HepG2 (cell line): ENCODE measurements around the gene TRIO. TPM values are rescaled to one million over a fixed set of nuclear protein-coding genes. Genes with fewer than 3 reads are reported as not detected.

Experiments used
- CHD2 ChIP-seq: IDR thresholded peaks from 2 replicates; pipeline ENCODE4 v1.6.1; 2011; ENCODE audit warnings: low read depth, low read length, improper control_type of control experiment
- FOXK1 ChIP-seq: sonication (generic); formaldehyde crosslinking; IDR thresholded peaks from 2 replicates; pipeline ENCODE4 v1.4.0; 2020; ENCODE audit warnings: low read depth, missing genetic modification reagents, borderline replicate concordance
- FOXP1 ChIP-seq, 2 experiments: fragments of 450-650 bp in 1 of 2; IDR thresholded peaks; 2 replicates each; pipeline ENCODE4 v1.6.1; 2017 to 2018; ENCODE audit warnings: antibody characterized with exemption in 1 of 2
- HMG20A ChIP-seq: IDR thresholded peaks from 2 replicates; pipeline ENCODE4 v1.6.1; 2016; ENCODE audit warnings: borderline replicate concordance
- JUN ChIP-seq: sonication (generic); formaldehyde crosslinking; IDR thresholded peaks from 2 replicates; pipeline ENCODE4 v1.4.0; 2020; ENCODE audit warnings: mild to moderate bottlenecking, missing genetic modification reagents
- NCOA2 ChIP-seq: sonication (generic); formaldehyde crosslinking; IDR thresholded peaks from 2 replicates; pipeline ENCODE4 v1.8.0; 2022; ENCODE audit warnings: inconsistent platforms
- PATZ1 ChIP-seq: sonication (generic); formaldehyde crosslinking; IDR thresholded peaks from 2 replicates; pipeline ENCODE4 v1.4.0; 2020; ENCODE audit warnings: missing genetic modification reagents
- PHB2 ChIP-seq: fragments of 450-650 bp; IDR thresholded peaks from 2 replicates; pipeline ENCODE4 v1.6.1; 2018; ENCODE audit not compliant: partially characterized antibody
- TOE1 ChIP-seq: sonication (generic); formaldehyde crosslinking; IDR thresholded peaks from 2 replicates; pipeline ENCODE4 v1.4.0; 2020; ENCODE audit warnings: mild to moderate bottlenecking, missing genetic modification reagents
- ZBTB20 ChIP-seq: sonication (generic); formaldehyde crosslinking; IDR thresholded peaks from 2 replicates; pipeline ENCODE4 v1.8.1; 2023; ENCODE audit warnings: missing genetic modification reagents, low read depth, mild to moderate bottlenecking, borderline replicate concordance
- ZBTB38 ChIP-seq: sonication (generic); formaldehyde crosslinking; IDR thresholded peaks from 2 replicates; pipeline ENCODE4 v1.5.1; 2020; ENCODE audit warnings: mild to moderate bottlenecking, missing genetic modification reagents
- ZFP36 ChIP-seq: fragments of 150-350 bp; IDR thresholded peaks from 2 replicates; pipeline ENCODE4 v1.6.1; 2018; ENCODE audit warnings: borderline replicate concordance, low read length, low read depth; ENCODE audit not compliant: partially characterized antibody
- ZFP82 ChIP-seq: sonication (generic); formaldehyde crosslinking; IDR thresholded peaks from 2 replicates; pipeline ENCODE4 v1.5.1; 2020; ENCODE audit warnings: mild to moderate bottlenecking, missing genetic modification reagents, borderline replicate concordance
- ZNF550 ChIP-seq: sonication (generic); formaldehyde crosslinking; IDR thresholded peaks from 2 replicates; pipeline ENCODE4 v1.4.0; 2020; ENCODE audit warnings: mild to moderate bottlenecking, missing genetic modification reagents, borderline replicate concordance
- ZNF775 ChIP-seq: sonication (generic); formaldehyde crosslinking; IDR thresholded peaks from 2 replicates; pipeline ENCODE4 v1.4.0; 2020; ENCODE audit warnings: missing genetic modification reagents, mild to moderate bottlenecking, moderate library complexity, borderline replicate concordance
- ZNF879 ChIP-seq: sonication (generic); formaldehyde crosslinking; IDR thresholded peaks from 2 replicates; pipeline ENCODE4 v1.8.1; 2023; ENCODE audit warnings: missing genetic modification reagents
- polyA plus RNA-seq, 8 experiments: library from polyadenylated mRNA; depleted of rRNA in 3 of 8; stranded (reverse) in 7 of 8; unstranded in 1 of 8; fragments of >200 nt; fragmentation: Illumina TruSeq in 4 of 8; extraction: Trizol in 4 of 8; gene quantifications; 2 replicates each; pipeline versions ENCODE4 v1.2.1 to v1.2.3, GENCODE V29; 2011 to 2016; ENCODE audit warnings: low read depth in 4 of 8, missing spikeins in 1 of 8, mixed read lengths in 1 of 8; ENCODE audit not compliant: insufficient read depth in 1 of 8
- total RNA-seq, 5 experiments: library from RNA; depleted of rRNA; stranded (reverse); fragments of >200 nt; fragmentation: Illumina TruSeq; extraction: Trizol; gene quantifications; 2 replicates each; pipeline ENCODE4 v1.2.3, GENCODE V29; 2016; ENCODE audit warnings: low read depth in 1 of 5
- TF ChIP-seq, protein P1 (sequence below): sonication (generic); formaldehyde crosslinking; IDR thresholded peaks from 2 replicates; pipeline ENCODE4 v1.4.0; 2020; ENCODE audit warnings: missing genetic modification reagents
- TF ChIP-seq, protein P2 (sequence below): IDR thresholded peaks from 2 replicates; pipeline ENCODE4 v1.6.1; 2016
- TF ChIP-seq, protein P3 (sequence below): sonication (generic); formaldehyde crosslinking; IDR thresholded peaks from 2 replicates; pipeline ENCODE4 v1.4.0; 2020; ENCODE audit warnings: missing genetic modification reagents

The TRIO gene
- total and polyA plus RNA-seq, 2 of the 13 experiments (the other 11 are each of a cell fraction or from before 2014, with no cell fraction given): 45.2 to 45.9 TPM

DNA sequence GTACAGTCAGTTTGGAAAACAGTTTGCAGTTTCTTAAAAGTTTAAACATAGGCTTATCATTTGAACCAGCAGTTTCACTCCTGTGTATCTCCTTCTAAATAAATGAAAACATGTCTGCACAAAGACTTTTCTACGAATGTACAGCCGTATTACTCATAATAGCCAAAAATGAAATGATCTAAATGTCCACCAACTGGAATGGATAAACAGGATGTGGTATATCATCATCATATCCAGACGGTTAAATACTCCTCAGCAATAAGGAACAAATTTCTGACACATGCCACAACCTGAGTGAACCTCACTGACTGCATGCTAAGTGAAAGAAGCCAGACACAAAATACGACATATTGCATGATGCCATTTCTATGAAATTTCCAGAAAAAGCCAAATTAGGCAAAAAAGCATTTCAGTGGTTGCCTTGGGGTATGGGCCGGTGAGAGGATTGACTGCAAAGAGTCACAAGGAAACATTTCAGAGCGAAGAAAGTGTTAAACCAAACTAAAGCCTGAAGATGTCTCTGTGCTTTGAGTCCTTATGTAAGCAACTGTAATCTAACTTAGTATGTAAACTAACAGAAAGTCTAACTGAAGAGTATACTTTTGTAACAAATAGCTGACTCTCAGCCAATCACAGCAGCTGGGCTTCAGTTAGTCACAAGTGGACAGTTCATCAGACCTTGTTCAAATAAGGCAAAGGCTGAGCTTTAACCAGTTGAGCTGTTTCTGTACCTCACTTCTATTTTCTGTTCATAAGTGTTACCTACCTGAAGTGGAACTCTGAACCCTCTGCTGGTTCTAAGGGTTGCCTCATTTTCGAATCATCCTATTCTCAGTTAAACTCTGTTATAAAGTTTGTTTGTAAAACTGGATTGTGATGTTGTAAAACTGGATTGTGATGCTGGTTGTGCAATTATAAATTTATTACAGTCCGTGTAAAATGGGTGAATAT, 65.2 kb downstream of the TRIO start (continued):
- 0 out of 2 replicates have a peak, but pooled peaks have one; percentile 61 for TF ChIP-seq FOXK1 (CRISPR knock-in tag)
- TF ChIP-seq FOXP1 (IDR thresholded peaks at IDR 0.05): no peak
- TF ChIP-seq FOXP1 (CRISPR knock-in tag; IDR thresholded peaks at IDR 0.05): peak; percentile 31; the same call in 1 of the 2 replicates
- TF ChIP-seq, protein P1, sequence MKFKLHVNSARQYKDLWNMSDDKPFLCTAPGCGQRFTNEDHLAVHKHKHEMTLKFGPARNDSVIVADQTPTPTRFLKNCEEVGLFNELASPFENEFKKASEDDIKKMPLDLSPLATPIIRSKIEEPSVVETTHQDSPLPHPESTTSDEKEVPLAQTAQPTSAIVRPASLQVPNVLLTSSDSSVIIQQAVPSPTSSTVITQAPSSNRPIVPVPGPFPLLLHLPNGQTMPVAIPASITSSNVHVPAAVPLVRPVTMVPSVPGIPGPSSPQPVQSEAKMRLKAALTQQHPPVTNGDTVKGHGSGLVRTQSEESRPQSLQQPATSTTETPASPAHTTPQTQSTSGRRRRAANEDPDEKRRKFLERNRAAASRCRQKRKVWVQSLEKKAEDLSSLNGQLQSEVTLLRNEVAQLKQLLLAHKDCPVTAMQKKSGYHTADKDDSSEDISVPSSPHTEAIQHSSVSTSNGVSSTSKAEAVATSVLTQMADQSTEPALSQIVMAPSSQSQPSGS (CRISPR knock-in tag): peak; percentile 35; the same call in 1 of the 2 replicates
- TF ChIP-seq NCOA2: peak; percentile 64; the same call in 1 of the 2 replicates
- TF ChIP-seq, protein P2, sequence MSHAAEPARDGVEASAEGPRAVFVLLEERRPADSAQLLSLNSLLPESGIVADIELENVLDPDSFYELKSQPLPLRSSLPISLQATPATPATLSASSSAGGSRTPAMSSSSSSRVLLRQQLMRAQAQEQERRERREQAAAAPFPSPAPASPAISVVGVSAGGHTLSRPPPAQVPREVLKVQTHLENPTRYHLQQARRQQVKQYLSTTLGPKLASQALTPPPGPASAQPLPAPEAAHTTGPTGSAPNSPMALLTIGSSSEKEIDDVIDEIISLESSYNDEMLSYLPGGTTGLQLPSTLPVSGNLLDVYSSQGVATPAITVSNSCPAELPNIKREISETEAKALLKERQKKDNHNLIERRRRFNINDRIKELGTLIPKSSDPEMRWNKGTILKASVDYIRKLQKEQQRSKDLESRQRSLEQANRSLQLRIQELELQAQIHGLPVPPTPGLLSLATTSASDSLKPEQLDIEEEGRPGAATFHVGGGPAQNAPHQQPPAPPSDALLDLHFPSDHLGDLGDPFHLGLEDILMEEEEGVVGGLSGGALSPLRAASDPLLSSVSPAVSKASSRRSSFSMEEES (CRISPR knock-in tag): no peak; the same call in 1 of the 2 replicates
- 0 out of 2 replicates have a peak, but pooled peaks have one; percentile 11 for TF ChIP-seq PATZ1 (CRISPR knock-in tag)
- TF ChIP-seq PHB2: no peak
- no peak for TF ChIP-seq ZNF550 (CRISPR knock-in tag)
- no peak for TF ChIP-seq JUN (CRISPR knock-in tag)
- TF ChIP-seq, protein P3, sequence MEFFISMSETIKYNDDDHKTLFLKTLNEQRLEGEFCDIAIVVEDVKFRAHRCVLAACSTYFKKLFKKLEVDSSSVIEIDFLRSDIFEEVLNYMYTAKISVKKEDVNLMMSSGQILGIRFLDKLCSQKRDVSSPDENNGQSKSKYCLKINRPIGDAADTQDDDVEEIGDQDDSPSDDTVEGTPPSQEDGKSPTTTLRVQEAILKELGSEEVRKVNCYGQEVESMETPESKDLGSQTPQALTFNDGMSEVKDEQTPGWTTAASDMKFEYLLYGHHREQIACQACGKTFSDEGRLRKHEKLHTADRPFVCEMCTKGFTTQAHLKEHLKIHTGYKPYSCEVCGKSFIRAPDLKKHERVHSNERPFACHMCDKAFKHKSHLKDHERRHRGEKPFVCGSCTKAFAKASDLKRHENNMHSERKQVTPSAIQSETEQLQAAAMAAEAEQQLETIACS (CRISPR knock-in tag): no peak
- no peak for TF ChIP-seq TOE1 (CRISPR knock-in tag)
- TF ChIP-seq ZBTB38 (CRISPR knock-in tag): no peak
- TF ChIP-seq HMG20A (CRISPR knock-in tag): 0 out of 2 replicates have a peak, but pooled peaks have one; percentile 14
- TF ChIP-seq CHD2: no peak
- TF ChIP-seq ZNF879 (CRISPR knock-in tag): no peak
- TF ChIP-seq ZFP82 (CRISPR knock-in tag): no peak
- peak; percentile 14 for TF ChIP-seq ZFP36
- TF ChIP-seq ZNF775 (CRISPR knock-in tag): 0 out of 2 replicates have a peak, but pooled peaks have one; percentile 29
- TF ChIP-seq ZBTB20: peak; percentile 49; the same call in 1 of the 2 replicates
